ENCODE results near the gene CSTF3.
"Not testable (repeated sequence)": the region's sequence is repeated elsewhere in the genome, so short reads cannot be mapped to it uniquely, and the experiment has no call there.

The CSTF3 gene

DNA sequence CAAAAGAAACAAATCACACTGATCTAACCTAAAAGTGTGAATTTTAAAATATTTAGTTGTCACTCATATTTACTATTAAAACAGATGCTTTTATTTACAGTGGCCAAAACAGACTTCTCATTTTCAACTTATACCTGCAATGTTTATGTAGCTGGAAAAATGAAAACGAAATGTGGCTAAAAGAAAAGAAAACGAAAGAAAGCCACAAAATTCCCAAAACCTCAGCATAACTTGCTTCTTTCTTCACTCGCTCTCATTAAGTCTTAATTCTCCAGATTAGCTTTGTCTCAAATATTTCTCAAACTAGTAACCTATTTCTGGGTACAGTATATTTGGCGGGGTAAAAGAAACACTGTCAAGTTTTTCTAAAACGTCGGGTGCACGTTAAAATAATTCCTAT is 693 bp downstream of the CSTF3 start:
- no peak for DNase-seq (ENCODE audit: low read depth in 2 of 2)

DNA sequence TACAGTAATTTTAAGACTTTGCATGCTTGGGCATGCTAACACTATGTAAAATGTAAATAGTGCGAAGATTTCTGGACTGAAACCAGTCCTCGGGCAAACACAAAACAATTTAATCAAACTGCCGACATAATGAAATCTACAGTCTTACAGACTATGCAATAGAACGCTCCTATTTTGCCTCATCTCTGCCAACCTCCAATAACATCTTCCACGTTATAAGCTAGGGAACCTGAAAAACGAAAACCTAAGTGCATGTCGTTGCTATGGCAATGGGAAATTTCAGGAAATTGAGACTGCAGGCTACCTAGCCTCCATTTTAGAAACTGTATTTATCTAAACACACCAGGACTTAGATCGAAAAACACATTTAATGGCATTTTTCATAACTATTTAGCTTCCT is 1.1 kb downstream of the CSTF3 start:
- no peak for DNase-seq (ENCODE audit: low read depth in 2 of 2)

DNA sequence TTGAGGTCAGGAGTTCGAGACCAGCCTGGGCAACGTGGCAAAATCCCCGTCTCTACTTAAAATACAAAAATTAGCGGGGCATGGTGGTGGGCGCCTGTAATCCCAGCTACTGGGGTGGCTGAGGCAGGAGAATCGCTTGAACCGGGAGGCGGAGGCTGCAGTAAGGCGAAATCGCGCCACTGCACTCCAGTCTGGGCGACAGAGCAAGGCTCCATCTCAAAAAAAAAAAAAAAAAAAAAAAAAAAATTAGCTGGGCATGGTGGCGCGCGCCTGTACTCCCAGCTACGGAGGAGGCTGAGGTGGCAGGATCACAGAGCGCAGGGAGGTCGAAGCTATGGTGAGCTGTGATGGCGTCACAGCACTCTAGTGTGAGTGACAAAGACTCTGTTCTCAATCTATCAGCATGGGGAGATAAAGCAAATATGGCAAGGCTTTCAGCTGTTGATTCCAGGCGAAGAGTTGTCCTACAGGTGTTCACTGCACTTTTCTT is 1.9 kb downstream of the CSTF3 start:
- DNase-seq (ENCODE audit: low read depth in 2 of 2) = not testable (repeated sequence)

DNA sequence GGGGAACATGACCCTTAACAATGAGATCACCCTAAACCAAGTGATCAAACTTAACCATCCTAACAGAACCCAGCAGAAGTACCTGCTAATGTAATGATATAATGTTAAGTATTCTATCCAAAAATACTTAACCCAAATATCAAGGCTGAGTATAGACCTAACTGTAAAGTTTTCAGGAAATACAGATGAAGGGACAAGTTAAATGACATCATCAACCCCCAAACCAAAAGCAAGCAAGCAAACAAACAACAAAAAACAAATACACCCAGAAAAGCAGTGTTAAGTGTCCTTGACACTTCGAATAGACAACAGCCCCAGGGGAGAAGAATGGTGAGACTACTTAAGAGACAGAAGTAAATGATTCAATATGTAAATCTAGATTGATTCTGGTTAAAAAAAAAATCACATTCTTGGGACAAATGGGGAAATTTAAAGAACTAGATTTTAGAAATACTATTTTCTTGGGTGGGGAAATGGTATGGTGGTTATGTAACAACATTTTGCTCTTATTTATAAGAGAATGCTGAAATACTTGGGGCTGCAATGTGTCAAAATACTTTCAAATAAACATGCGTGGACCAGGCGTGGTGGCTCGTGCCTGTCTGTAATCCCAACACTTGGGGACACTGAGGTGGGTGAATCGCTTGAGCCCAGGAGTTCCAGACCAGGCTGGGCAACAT is 2.5 kb downstream of the CSTF3 start:
- no peak for DNase-seq (ENCODE audit: low read depth in 2 of 2)

DNA sequence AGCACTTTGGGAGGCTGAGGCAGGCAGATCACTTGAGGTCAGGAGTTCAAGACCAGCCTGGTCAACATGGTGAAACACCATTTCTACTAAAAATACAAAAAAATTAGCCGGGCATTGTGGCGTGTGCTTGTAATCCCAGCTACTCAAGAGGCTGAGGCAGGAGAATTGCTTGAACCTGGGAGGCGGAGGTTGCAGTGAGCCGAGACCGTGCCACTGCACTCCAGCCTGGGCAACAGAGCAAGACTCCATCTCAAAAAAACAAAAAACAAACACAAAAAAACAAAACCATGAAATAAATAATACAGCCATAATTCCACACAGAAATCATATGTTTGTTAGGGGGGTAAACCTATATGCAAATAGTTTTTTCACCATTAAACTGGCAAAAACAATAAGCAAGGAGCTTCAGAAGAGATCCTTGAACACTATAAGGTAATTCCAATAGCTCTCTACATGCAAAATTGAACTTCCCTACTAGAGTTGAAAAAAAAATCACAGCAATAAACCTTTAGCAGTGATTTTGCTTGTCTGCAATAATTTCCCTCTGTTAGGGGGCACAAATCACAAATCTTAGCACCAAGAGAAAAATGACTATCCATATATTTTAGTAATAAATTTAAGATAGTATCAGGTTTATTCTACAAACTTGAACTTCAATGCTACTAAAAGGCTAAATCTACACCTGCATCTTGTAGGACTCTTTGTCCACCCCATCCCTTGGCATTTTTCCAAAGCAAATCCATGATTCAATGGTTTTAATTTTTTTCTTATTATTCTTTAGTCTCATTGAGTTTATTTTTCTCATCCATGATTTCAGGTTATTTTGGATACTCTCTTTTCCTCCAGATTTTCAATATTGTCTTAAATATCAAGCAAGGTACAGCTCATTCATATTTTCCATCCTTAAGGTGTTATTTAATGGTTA is 3.9 kb downstream of the CSTF3 start:
- no peak for DNase-seq (ENCODE audit: low read depth in 2 of 2)

DNA sequence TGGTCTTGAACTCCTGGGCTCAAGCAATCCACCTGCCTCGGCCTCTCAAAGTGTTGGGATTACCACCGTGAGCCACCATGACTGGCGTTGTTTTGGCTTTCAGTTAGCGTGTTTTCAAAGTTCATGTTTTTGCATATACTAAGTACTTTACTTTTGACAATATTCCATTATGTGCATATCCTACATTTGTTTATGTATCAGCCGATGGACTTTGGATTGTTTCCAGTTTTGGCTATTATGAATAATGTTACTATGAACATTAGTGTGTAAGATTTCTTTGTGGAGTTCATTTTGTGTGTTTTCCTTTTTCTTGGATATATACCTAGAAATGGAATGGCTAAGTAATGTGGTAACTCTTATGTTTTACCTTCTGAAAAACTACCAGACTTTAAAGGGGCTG is 9.9 kb downstream of the CSTF3 start:
- DNase-seq (ENCODE audit: low read depth in 2 of 2) = no peak

DNA sequence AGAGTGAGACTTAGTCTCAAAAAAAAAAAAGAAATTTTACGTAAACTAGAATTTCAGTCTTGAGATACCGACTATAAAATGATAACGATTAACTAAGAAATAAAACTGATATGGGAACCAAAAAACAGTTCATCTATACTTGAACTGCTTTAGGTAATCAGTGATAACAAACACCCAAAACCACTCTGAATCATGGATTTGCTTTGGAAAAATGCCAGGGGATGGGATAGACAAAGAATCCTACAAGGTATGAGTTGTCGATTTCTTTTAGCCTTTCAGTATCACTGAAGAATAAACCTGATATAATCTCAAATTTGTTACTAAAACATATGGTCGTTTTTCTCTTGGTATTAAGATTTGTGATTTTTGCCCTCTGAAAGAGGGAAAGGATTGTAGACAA is 13.7 kb downstream of the CSTF3 start:
- DNase-seq (ENCODE audit: low read depth in 2 of 2) = no peak

DNA sequence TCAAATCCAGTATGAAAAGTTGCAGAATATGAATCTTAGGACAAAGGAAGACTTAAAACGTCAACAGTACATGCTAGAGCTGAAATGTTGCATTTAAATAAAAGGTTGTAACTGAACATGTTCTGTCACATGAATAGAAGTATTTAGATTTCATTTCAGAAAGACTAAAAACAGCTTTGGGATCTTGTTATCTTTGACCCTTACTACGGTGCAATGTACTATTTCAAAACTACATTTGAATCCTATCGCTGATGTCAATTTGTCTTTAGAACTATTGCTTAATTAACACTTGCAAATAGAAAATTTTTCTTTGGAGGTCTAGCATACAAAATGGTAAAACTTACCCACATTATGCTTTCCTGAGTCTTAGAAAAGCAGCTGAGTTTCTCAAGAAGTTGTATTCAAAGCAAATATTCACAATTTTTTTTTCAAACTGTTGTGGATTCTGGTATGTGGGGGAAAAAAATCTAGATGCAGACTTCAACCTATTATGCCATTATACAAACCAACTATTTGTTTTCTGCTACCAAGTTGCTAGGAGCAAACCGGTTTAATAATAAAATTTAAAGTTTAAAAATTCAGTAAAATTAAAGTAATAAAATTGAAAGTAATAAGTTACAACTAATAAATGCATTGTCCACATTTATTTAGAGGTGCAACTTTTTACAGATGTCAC is 25.4 kb downstream of the CSTF3 start:
- DNase-seq (ENCODE audit: low read depth in 2 of 2) = no peak

DNA sequence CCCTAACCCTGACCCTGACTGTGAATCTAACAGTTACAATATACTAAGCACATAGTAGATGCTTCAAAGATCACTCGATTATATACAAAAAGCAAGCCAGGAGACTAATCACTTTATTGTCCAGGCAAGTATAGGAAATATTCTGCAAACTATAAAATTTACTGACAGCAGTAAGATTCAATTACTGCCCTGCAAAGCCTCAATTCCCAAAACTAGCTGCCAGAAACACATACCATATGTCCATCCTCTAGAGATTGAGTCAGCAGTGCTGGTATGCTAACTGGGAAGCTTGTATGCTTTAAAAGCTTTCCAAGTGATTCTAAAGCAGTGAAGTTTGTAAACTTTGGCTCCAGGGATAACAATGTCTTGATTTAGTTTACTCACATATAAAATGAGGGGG is 26.1 kb downstream of the CSTF3 start:
- DNase-seq (ENCODE audit: low read depth in 2 of 2) = no peak

DNA sequence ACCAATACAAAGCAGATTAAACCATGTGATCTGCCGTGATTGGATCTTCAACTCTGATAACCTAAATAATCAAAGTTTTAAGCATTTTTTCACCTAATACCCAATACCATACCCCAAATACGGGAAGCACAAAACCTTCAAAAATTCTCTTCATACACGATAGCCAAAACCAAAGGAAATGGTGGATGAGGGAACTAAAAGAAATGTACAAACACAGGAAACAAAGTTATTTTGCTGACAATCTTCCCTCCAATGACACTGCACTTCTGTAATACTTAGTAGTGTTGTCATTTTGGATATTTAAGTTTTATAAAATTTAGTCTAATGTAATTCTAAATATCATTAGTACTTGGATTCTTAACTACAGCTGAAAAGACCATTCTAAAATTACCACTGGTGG is 27.0 kb downstream of the CSTF3 start:
- DNase-seq (ENCODE audit: low read depth in 2 of 2) = no peak

DNA sequence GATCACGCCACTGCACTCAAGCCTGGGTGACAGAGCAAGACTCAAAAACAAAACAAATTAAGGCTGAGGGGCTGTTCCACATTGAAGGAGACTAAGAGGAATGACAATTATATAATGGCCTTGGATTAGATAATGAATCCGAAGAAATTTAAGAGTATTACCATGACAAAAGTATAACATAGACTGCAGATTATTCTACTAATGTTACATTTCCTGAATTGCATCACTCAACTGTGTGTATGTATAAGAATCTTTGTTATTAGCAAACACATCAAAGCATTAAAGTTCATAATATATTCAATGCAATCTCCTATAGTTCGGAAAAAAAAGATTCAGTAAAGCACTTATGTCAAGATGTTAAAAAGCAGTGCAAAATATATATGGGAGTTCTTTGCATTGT is 27.5 kb downstream of the CSTF3 start:
- DNase-seq (ENCODE audit: low read depth in 2 of 2) = no peak

DNA sequence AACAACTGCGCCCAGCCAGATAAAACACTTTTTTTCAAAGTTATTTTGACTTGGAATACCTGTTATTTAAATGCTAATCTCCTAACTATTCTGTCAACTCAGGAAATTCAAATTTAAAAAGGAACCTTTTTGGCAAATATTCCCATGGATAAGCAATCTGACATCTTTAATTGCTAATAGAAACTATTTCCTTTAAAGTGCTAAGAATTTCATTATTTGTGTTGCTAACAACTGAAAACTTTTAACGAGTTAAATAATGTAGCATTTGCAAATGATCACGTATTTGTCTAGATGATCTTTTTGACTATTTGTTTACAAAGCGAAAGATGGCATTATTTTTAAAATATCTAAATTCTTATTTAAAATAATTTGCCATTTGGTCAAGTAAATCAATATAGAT is 28.8 kb downstream of the CSTF3 start:
- no peak for DNase-seq (ENCODE audit: low read depth in 2 of 2)

DNA sequence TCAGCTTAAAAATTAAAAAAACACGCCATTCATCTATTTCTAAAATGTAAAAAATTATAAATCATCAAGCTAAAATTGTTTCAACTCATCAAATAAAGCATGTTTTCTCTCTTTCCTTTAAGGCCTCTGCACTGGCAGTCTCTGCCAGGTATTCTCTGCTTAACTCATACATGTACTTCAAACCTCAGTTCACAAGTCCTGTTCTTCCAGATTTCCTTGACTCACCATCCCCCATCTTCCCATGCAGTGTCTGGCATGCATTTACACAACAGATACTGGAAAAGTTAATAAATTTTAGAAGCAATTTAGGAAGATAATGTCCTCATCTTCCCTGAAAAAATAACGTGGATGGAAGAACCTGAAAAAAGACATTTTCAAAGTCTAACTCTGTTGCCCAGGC is 32.5 kb downstream of the CSTF3 start:
- no peak for DNase-seq (ENCODE audit: low read depth in 2 of 2)

DNA sequence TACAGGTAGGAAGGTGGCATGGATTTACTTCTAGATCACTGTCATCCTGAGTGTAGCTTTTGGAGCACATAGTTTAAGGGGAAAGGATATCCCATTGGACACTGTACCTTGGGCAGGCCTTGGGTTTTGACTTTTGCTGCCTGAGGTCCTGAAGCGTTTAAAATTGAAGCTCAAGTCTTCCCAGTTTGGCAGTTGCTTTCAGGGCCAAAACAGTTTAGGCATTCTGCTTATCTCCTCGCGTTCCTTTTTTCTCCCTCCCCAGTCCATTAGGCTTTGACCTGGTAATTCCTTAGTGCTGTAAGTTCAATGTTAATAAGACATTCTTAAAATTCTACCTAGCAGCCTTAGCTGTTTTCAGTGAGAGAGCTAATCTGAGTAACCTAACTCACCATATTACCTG is 35.7 kb downstream of the CSTF3 start:
- DNase-seq (ENCODE audit: low read depth in 2 of 2) = no peak

DNA sequence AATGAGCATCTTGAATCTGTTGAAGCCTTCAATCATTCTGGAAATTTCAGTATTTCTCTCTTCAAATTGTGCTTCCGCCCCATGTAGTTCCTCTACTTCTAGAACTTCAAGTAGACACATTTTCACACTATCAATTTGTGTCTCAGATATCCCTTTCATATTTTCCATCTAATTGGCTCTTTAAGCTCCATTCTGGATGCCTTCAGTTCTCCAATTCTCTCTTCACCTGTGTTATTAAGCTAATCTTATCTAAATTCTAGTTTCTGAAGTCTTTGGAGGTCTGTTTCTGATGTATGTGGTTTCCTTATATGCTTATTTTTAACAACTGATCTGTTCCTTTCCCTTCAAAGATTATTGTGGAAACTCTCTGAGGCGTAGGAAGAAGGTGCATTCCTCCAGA is 36.3 kb downstream of the CSTF3 start:
- DNase-seq (ENCODE audit: low read depth in 2 of 2) = no peak

DNA sequence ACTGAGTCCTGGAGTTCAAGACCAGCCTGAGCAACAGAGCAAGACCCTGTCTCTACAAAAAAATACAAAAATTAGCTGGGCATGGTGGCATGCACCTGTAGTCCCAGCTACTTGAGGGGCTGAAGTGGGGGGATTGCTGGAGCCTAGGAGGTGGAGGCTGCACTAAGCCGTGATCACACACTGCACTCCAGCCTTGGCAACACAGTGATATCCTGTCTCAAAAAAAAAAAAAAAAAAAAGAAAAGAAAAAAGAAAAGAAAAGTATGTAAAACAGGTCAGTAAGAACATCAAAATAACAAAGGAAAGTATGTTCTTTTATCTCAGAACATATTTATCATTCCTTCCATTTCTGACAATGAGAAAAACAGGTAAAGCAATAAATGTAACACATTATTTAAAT is 38.6 kb downstream of the CSTF3 start:
- DNase-seq (ENCODE audit: low read depth in 2 of 2) = not testable (repeated sequence)

DNA sequence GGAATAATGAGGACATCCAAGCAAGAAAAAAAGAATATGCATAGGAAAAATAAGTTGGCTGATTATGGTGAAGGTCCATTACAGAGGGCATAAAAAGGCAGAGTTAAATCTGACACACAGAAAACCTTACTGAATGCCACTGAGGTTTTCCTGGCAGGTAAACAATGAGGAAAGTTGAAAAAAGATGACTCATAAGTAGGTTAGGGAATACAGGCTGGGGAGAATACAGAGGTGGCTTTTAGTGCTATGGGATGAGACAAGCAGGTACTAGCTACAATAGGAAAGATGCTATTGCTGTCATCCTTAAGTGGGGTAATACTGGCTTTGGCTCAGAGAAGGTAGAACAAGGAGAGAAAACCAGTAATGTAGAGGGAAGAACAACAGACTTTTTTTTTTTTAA is 44.7 kb downstream of the CSTF3 start:
- DNase-seq (ENCODE audit: low read depth in 2 of 2) = no peak

DNA sequence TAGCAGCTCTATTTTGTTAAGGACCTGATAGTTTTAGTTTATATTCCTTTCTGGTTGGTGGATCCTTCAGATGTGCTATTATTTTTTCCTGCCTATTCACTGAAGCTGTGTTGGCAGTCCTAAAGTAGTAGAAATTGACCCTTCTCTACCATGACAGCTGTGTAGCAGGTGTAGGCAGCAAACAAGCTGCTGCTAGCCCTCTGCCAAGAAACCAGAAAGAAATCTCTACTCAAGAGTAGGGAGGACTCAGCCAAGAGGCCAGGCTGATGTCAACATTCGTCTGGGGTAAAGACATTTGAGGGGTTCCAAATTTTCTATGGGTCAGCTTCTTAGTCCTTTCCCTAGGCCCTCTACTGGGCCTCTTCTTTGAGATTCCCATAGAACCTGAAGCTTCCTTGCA is 51.2 kb downstream of the CSTF3 start:
- no peak for DNase-seq (ENCODE audit: low read depth in 2 of 2)

DNA sequence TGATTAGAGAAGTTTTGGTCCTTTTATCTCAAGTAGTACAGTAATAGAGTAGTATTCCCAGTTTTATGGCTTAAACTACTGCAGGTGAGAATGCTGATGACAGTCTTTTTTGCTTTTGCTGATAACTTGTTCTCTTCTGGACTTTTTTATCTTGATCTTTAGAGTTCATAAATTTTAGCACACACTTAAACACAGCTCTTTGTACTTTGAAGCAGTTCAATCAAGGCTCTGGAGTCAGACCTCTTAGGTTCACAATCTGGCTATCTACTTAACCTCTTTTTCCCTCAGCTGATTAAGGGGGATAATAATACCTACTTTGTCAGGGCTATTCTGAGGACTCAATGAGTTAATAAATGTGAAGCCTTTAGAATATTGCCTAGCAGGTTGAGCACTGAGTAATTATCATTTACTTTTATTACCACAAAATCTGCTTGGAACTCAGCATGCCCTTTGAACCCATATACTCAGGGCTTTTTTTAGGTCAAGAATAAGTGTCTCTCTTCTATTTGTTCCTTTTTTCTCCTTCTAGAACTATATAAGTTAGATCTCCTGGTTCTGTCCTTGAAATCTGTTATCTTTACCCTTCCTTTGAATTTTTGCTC is 51.9 kb downstream of the CSTF3 start:
- DNase-seq (ENCODE audit: low read depth in 2 of 2) = no peak

DNA sequence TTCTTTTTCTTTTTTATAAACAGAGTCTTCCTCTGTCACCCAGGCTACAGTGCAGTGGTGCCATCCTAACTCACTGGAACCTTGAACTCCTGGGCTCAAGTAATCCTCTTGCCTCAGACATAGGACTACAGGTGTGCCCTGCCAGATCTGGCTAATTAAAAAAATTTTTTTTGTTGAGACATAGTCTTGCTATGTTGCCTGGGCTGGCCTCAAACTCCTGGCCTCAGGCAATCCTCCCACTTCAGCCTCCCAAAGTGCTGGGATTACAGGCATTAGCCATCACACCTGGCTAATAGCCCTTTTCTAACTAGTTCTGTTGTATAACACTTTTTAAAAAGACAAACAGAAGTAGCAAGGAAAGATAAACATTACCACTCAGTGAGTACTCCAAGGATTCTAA is 57.4 kb downstream of the CSTF3 start:
- DNase-seq (ENCODE audit: low read depth in 2 of 2) = no peak

DNA sequence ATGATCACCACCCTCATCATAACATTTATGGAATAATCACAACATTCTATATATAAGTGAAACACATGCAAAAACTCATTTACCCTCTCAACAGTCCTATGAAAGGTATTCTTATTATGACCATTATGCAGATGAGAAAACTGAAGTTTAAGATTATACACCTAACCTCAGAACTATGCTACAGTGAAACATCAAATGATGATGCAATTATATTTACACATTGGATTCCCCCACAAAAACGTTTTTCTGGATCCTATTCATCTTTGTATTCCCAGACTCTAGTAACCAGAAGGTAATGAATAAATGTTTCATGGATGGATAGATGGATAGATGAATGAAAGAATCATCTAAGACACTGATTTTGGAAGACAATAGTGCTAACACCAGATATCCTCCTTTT is 67.1 kb downstream of the CSTF3 start:
- no peak for DNase-seq (ENCODE audit: low read depth in 2 of 2)

DNA sequence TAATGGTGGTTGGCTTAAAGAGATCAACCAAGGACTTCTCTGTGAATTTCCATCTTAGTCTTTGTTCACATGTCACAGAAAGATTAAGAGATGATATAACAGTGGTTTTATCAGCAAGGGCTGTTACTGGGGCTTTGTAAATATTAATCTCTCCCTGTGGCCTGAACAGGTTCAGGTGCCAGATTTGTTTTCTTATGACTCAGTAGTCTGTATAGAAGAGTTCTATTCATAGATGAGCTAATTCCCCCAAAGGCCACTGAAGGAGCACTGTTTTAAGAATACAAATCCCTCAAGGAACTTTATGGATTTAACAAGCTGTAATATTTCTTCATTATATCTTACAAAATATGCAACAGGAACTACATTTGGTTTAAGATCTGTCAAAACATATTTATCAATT is 71.5 kb downstream of the CSTF3 start:
- no peak for DNase-seq (ENCODE audit: low read depth in 2 of 2)

All from stimulated activated CD4-positive, alpha-beta T cell treated with anti-CD3 and anti-CD28 coated beads, Interleukin-15, amount 100 ng/mL, for 48 hours (primary cell).